ENCODE results near the gene SLC29A2.
"Not testable (repeated sequence)": the region's sequence is repeated elsewhere in the genome, so short reads cannot be mapped to it uniquely, and the experiment has no call there.

The SLC29A2 gene

GRCh38 chr11:66384316-66384715, 12.8 kb upstream of the SLC29A2 start:
- not testable (repeated sequence) for DNase-seq

- not testable (repeated sequence) for DNase-seq
These were observed 8.7 kb upstream of the SLC29A2 start for GRCh38 chr11:66380264-66380663.

- not testable (repeated sequence) for DNase-seq
These were observed 2.2 kb upstream of the SLC29A2 start for GRCh38 chr11:66373690-66374287.

- no peak for DNase-seq
These were observed 1.7 kb upstream of the SLC29A2 start for GRCh38 chr11:66373265-66373664.

GRCh38 chr11:66369073-66369894, 2.3 kb downstream of the SLC29A2 start:
- DNase-seq = no peak

- DNase-seq = no peak
These were observed 3.1 kb downstream of the SLC29A2 start for GRCh38 chr11:66368484-66368883.

GRCh38 chr11:66367561-66368312, 3.8 kb downstream of the SLC29A2 start:
- no peak for DNase-seq

- no peak for DNase-seq
These were observed 4.6 kb downstream of the SLC29A2 start for GRCh38 chr11:66366844-66367477.

GRCh38 chr11:66365711-66366619, 5.6 kb downstream of the SLC29A2 start:
- DNase-seq = no peak

- no peak for DNase-seq
These were observed 6.4 kb downstream of the SLC29A2 start for GRCh38 chr11:66365166-66365565.

- no peak for DNase-seq
These were observed 7.6 kb downstream of the SLC29A2 start for GRCh38 chr11:66363805-66364535.

GRCh38 chr11:66363187-66363601, 8.4 kb downstream of the SLC29A2 start:
- no peak for DNase-seq

GRCh38 chr11:66362481-66363147, 8.9 kb downstream of the SLC29A2 start:
- DNase-seq = no peak

GRCh38 chr11:66361502-66361941, 10.0 kb downstream of the SLC29A2 start:
- no peak for DNase-seq

- no peak for DNase-seq
These were observed 11.0 kb downstream of the SLC29A2 start for GRCh38 chr11:66360406-66361073.

- no peak for DNase-seq
These were observed 11.9 kb downstream of the SLC29A2 start for GRCh38 chr11:66359662-66360087.

- DNase-seq = not testable (repeated sequence)
These were observed 20.9 kb downstream of the SLC29A2 start for GRCh38 chr11:66350560-66351235.

GRCh38 chr11:66349084-66349386, 22.5 kb downstream of the SLC29A2 start:
- no peak for DNase-seq
